ENCODE results near the gene PCBD2. TPM values are rescaled to one million over a fixed set of nuclear protein-coding genes. Genes with fewer than 3 reads are reported as not detected.

Gene PCBD2
- total and polyA plus RNA-seq, 2 of the 8 experiments (the other 6 are each of a cell fraction or from before 2014, with no cell fraction given) = 4.8 to 10.3 TPM

GRCh38 chr5:134979416-134979815 lies 74.5 kb downstream of the PCBD2 start:
- Histone ChIP-seq H2AFZ (ENCODE audit: low read length) (no peak overlapping the region), H3K23ac (ENCODE audit: insufficient read length) (no peak overlapping the region), H2BK5ac (ENCODE audit: low read depth, low read length) (no peak overlapping the region), H3K27ac (ENCODE audit: low read depth, low read length) (no peak overlapping the region), H3K14ac (ENCODE audit: insufficient read length) (no peak overlapping the region), H3K4ac (replicated peaks; ENCODE audit: insufficient read length, low read depth, low read length) (no peak overlapping the region), H4K5ac (ENCODE audit: insufficient read length, low read depth, low read length) (no peak overlapping the region), H3K9ac (replicated peaks in 1 of 4; ENCODE audit: extremely low read depth in 1 of 4, low read depth in 3 of 4, low read length in 3 of 4) (no peak overlapping the region), H4K91ac (replicated peaks; ENCODE audit: insufficient read length, low read length) (no peak overlapping the region), H2BK15ac (ENCODE audit: low read length) (no peak overlapping the region), H3K27me3 (replicated peaks in 1 of 4; ENCODE audit: control insufficient read depth in 3 of 4, extremely low read depth in 1 of 4, insufficient read depth in 3 of 4, low read length in 3 of 4) (no peaks in the 10 kb centered on the region), H3K23me2 (ENCODE audit: low read depth, low read length) (no peaks in the 10 kb centered on the region), H3K9me3 (ENCODE audit: insufficient read depth in 2 of 2, low read depth in 1 of 2, low read length in 1 of 2) (peaks cover 31% of the 10 kb centered on the region in 2 experiments), H3K36me3 (ENCODE audit: control insufficient read depth in 2 of 4, insufficient read depth in 4 of 4, low read length in 3 of 4) (peaks cover 0 to 8% (median 0%) of the 10 kb centered on the region in 4 experiments; a peak in 2 of 8 replicates), H2BK20ac (ENCODE audit: low read length) (no peak overlapping the region), H3K4me1 (replicated peaks in 1 of 4; ENCODE audit: control insufficient read depth in 3 of 4, insufficient read depth in 4 of 4, low read length in 3 of 4) (no peaks in the 10 kb centered on the region), H3K79me2 (ENCODE audit: control insufficient read depth in 1 of 2, insufficient read depth in 2 of 2, low read length in 2 of 2) (no peaks in the 10 kb centered on the region), H3K18ac (ENCODE audit: extremely low read depth, low read length) (no peak overlapping the region), H2BK120ac (replicated peaks; ENCODE audit: low read depth, low read length) (no peak overlapping the region), H4K8ac (ENCODE audit: extremely low read depth, insufficient read depth, low read length) (no peak overlapping the region), H3K4me2 (ENCODE audit: insufficient read depth in 1 of 2, low read depth in 2 of 2, low read length in 2 of 2) (no peak overlapping the region), H2BK12ac (ENCODE audit: low read depth, low read length) (no peak overlapping the region), H3K79me1 (ENCODE audit: low read depth, low read length) (no peaks in the 10 kb centered on the region), H4K20me1 (replicated peaks in 1 of 2; ENCODE audit: control insufficient read depth in 1 of 2, insufficient read depth in 2 of 2, low read length in 2 of 2) (no peaks in the 10 kb centered on the region), H3K4me3 (ENCODE audit: extremely low read depth in 1 of 4, insufficient read depth in 2 of 4, low read depth in 3 of 4, low read length in 4 of 4) (no peak overlapping the region), H3K56ac (replicated peaks; ENCODE audit: insufficient read length, low read depth, low read length) (no peak overlapping the region), H2AK5ac (ENCODE audit: low read depth, low read length) (no peak overlapping the region)
- FAIRE-seq (no peak), DNase-seq (ENCODE audit: low read depth in 1 of 2, low spot score in 2 of 2) (no peak)
- POLR2A ChIA-PET (ENCODE audit: partially characterized antibody) = interaction anchor here (1.4 kb wide), 1 partner anchor 14 kb away, joined by 3 read pairs; no protein-coding TSS in a partner anchor
- CTCF ChIA-PET (ENCODE audit: partially characterized antibody) = interaction anchor here (0.6 to 1.2 kb wide), 2 partner anchors 195 to 366 kb away, joined by 4 read pairs; no protein-coding TSS in a partner anchor
- WGBS, 2 experiments (ENCODE audit: extremely low coverage in 1 of 2, insufficient coverage in 1 of 2, insufficient read length in 1 of 2, insufficient replicate concordance in 2 of 2, low coverage in 1 of 2, low lambda C conversion rate in 2 of 2, missing lambda C conversion rate in 1 of 2) = 88% methylated on average over 3 of the region's 3 CpGs; no CpG with 5 or more reads in 1 of the 2 experiments
- no peak for TF ChIP-seq HDAC2 (IDR thresholded peaks at IDR 0.05; ENCODE audit: borderline replicate concordance in 1 of 2, low read depth in 2 of 2, low read length in 2 of 2)
- TF ChIP-seq NANOG (IDR thresholded peaks at IDR 0.05; ENCODE audit: insufficient read depth, low read depth, low read length, poor library complexity, severe bottlenecking) = no peak
- TF ChIP-seq TAF1 (IDR thresholded peaks at IDR 0.05; ENCODE audit: low read depth, low read length) = no peak
- TF ChIP-seq BACH1 (IDR thresholded peaks at IDR 0.05; ENCODE audit: low read length) = no peak
- TF ChIP-seq KDM5A (IDR thresholded peaks at IDR 0.05; ENCODE audit: low read length) = no peak
- no peak for TF ChIP-seq SAP30 (IDR thresholded peaks at IDR 0.05; ENCODE audit: insufficient read depth, insufficient replicate concordance, low read length)
- no peak for TF ChIP-seq GTF2F1 (IDR thresholded peaks at IDR 0.05; ENCODE audit: borderline replicate concordance, low read depth, low read length)
- TF ChIP-seq EGR1 (IDR thresholded peaks at IDR 0.05; ENCODE audit: borderline replicate concordance, low read depth, low read length) = no peak
- TF ChIP-seq KDM4A (IDR thresholded peaks at IDR 0.05; ENCODE audit: low read depth, low read length, severe bottlenecking) = no peak
- TF ChIP-seq ATF3 (IDR thresholded peaks at IDR 0.05; ENCODE audit: insufficient read depth, low read depth, low read length) = no peak
- TF ChIP-seq RFX5 (IDR thresholded peaks at IDR 0.05; ENCODE audit: borderline replicate concordance, low read depth, low read length) = no peak
- TF ChIP-seq POLR2A (IDR thresholded peaks at IDR 0.05; ENCODE audit: control extremely low read depth in 1 of 2, low read depth in 2 of 2, low read length in 2 of 2) = no peak
